Trophoblast cell (in vitro differentiated cells and primary cell): Measurements from ENCODE around the gene TAPBP.
"Not testable (repeated sequence)": the region's sequence is repeated elsewhere in the genome, so short reads cannot be mapped to it uniquely, and the experiment has no call there.

ENCODE experiments used
- DNase-seq, 2 donors: peaks; one replicate each; pipeline ENCODE4 v3.0.0-alpha.2; 2016
- H2AFZ ChIP-seq: 2 replicates; pipeline ENCODE4 v1.6.1; 2013; ENCODE audit warnings: low read length, moderate library complexity, mild to moderate bottlenecking; ENCODE audit not compliant: insufficient read depth, poor library complexity
- H2AK5ac ChIP-seq: 2 replicates; pipeline ENCODE4 v1.6.1; 2013; ENCODE audit warnings: mild to moderate bottlenecking, low read length
- H2BK120ac ChIP-seq: 2 replicates; pipeline ENCODE4 v1.6.1; 2013; ENCODE audit warnings: low read length, mild to moderate bottlenecking, moderate library complexity; ENCODE audit not compliant: insufficient read depth, poor library complexity
- H2BK12ac ChIP-seq: 2 replicates; pipeline ENCODE4 v1.6.1; 2013; ENCODE audit warnings: mild to moderate bottlenecking, low read length, moderate library complexity
- H2BK5ac ChIP-seq: 2 replicates; pipeline ENCODE4 v1.6.1; 2013; ENCODE audit warnings: low read length, low read depth, moderate library complexity, mild to moderate bottlenecking; ENCODE audit not compliant: poor library complexity
- H3K14ac ChIP-seq: 2 replicates; pipeline ENCODE4 v1.6.1; 2013; ENCODE audit warnings: mild to moderate bottlenecking, low read length
- H3K18ac ChIP-seq: 2 replicates; pipeline ENCODE4 v1.6.1; 2013; ENCODE audit warnings: mild to moderate bottlenecking, low read length
- H3K23ac ChIP-seq: 2 replicates; pipeline ENCODE4 v1.6.1; 2013; ENCODE audit warnings: low read length
- H3K27ac ChIP-seq: 2 replicates; pipeline ENCODE4 v1.5.1; 2013; ENCODE audit warnings: low read depth, mild to moderate bottlenecking, inconsistent platforms, low read length, moderate library complexity
- H3K27me3 ChIP-seq: 2 replicates; pipeline ENCODE4 v1.6.1; 2013; ENCODE audit warnings: inconsistent platforms, mild to moderate bottlenecking, low read length, moderate library complexity; ENCODE audit not compliant: insufficient read depth
- H3K36me3 ChIP-seq, 2 experiments: 1 replicate in 1 of 2; 2 replicates in 1 of 2; pipeline ENCODE4 v1.6.1; 2013; ENCODE audit warnings: low read length in 2 of 2, mild to moderate bottlenecking in 2 of 2, moderate library complexity in 1 of 2; ENCODE audit not compliant: insufficient read depth in 2 of 2, control insufficient read depth in 1 of 2
- H3K4ac ChIP-seq: 2 replicates; pipeline ENCODE4 v1.6.1; 2013; ENCODE audit warnings: low read depth, mild to moderate bottlenecking, low read length, moderate library complexity
- H3K4me1 ChIP-seq, 2 experiments: 1 replicate in 1 of 2; 2 replicates in 1 of 2; pipeline ENCODE4 v1.6.1; 2013; ENCODE audit warnings: low read length in 2 of 2, mild to moderate bottlenecking in 2 of 2, moderate library complexity in 1 of 2; ENCODE audit not compliant: insufficient read depth in 2 of 2, control insufficient read depth in 1 of 2
- H3K4me2 ChIP-seq: 2 replicates; pipeline ENCODE4 v1.6.1; 2013; ENCODE audit warnings: inconsistent platforms, mild to moderate bottlenecking, low read length, moderate library complexity
- H3K4me3 ChIP-seq: 2 replicates; pipeline ENCODE4 v1.5.1; 2013; ENCODE audit warnings: mild to moderate bottlenecking, low read depth, low read length, inconsistent platforms
- H3K79me1 ChIP-seq: one replicate; pipeline ENCODE4 v1.6.1; 2013; ENCODE audit warnings: low read length
- H3K79me2 ChIP-seq: 2 replicates; pipeline ENCODE4 v1.6.1; 2013; ENCODE audit warnings: low read length, mild to moderate bottlenecking; ENCODE audit not compliant: control insufficient read depth, insufficient read depth, poor library complexity
- H3K9ac ChIP-seq: 2 replicates; pipeline ENCODE4 v1.6.1; 2013; ENCODE audit warnings: mild to moderate bottlenecking, low read length
- H3K9me3 ChIP-seq: 2 replicates; pipeline ENCODE4 v1.6.1; 2013; ENCODE audit warnings: low read depth, mild to moderate bottlenecking, control low read depth, inconsistent platforms, low read length; ENCODE audit not compliant: insufficient read depth
- H4K12ac ChIP-seq: 2 replicates; pipeline ENCODE4 v1.6.1; 2013; ENCODE audit warnings: low read depth, mild to moderate bottlenecking, low read length, moderate library complexity
- H4K8ac ChIP-seq: 2 replicates; pipeline ENCODE4 v1.6.1; 2013; ENCODE audit warnings: low read depth, mild to moderate bottlenecking, low read length, moderate library complexity
- H4K91ac ChIP-seq: one replicate; pipeline ENCODE4 v1.6.1; 2013; ENCODE audit warnings: low read depth, mild to moderate bottlenecking, low read length, moderate library complexity
- WGBS: extraction: QIAGEN DNeasy Blood & Tissue Kit; methylation state at CpG from one replicate; pipeline ENCODE4 v1.1.7; 2013; ENCODE audit warnings: missing lambda C conversion rate; ENCODE audit not compliant: insufficient read length, insufficient coverage; ENCODE audit errors: extremely low coverage; 5-methylcytosine and 5-hydroxymethylcytosine counted together

Gene TAPBP

DNA sequence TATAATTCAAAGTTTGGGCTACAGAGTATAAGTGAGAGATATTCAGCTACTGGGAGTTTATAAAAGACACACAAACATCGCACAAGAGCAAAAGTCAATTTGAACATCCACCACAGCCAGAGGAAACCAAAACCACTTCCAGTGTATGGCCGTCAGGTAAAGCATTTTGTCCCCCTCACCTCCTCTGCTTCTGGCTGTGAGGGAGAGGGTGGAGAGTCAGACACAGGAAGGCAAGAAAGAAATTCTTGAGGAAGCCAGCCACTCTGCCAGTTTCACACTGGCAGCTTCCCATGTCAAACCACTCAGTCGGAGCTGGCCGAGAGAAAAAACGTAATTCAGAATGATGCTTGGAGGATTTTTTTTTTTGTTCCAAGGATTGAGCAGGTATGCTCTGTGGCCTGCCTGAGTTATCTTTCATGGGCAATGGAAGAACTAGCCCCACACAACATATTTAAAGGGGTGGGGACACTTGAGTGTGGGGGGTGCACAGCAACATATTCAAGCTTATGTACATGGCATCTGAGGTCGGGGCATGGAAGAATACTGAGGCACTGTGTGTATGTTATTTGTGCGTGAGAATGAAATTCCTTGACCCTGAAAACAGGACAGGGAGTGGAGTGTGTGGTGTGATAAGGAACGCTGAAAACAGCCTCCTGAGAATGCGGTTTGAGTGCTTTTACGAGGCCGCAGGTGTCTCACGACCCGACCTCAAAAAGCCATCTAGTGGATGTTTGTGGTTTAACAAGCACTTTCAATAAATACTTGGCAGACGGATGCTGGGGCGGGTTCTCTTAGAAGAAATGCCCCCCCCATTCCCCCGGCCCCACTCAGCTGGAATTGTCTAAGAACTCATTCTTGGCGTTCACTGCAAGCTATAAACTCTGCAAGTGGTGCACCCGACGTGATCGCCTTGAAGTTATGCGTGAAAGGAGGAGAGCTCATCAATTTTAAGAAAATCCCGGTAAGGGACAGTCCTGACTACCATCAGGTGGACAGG lies 31.1 kb upstream of the TAPBP start:
- H3K23ac ChIP-seq, result no peak overlapping the region
- no peak overlapping the region for H3K4me3 ChIP-seq
- DNase-seq, result peak; percentile 74 to 93
- no peak overlapping the region for H4K91ac ChIP-seq
- H3K14ac ChIP-seq, result no peak overlapping the region
- H3K4ac ChIP-seq, result no peak overlapping the region
- H2AFZ ChIP-seq, result no peak overlapping the region
- no peaks in the 10 kb centered on the region for H3K4me1 ChIP-seq
- H3K4me2 ChIP-seq, result peak overlapping the region; percentile 36
- H4K12ac ChIP-seq, result no peak overlapping the region
- no peak overlapping the region for H2BK5ac ChIP-seq
- no peaks in the 10 kb centered on the region for H3K27me3 ChIP-seq
- H3K9me3 ChIP-seq, result no peaks in the 10 kb centered on the region
- no peak overlapping the region for H3K27ac ChIP-seq
- no peak overlapping the region for H2BK120ac ChIP-seq
- no peaks in the 10 kb centered on the region for H3K36me3 ChIP-seq
- no peaks in the 10 kb centered on the region for H3K79me1 ChIP-seq
- H2BK12ac ChIP-seq, result no peak overlapping the region
- no peak overlapping the region for H2AK5ac ChIP-seq
- no CpG with 5 or more reads among the region's 22 CpGs for WGBS
- H3K18ac ChIP-seq, result no peak overlapping the region
- no peaks in the 10 kb centered on the region for H3K79me2 ChIP-seq
- no peak overlapping the region for H3K9ac ChIP-seq
- no peak overlapping the region for H4K8ac ChIP-seq

- DNase-seq, result no peak
- H3K79me2 ChIP-seq, result no peaks in the 10 kb centered on the region
- H3K18ac ChIP-seq, result no peak overlapping the region
- no peaks in the 10 kb centered on the region for H3K4me1 ChIP-seq
- H3K14ac ChIP-seq, result no peak overlapping the region
- no CpG with 5 or more reads among the region's 6 CpGs for WGBS
- no peak overlapping the region for H4K12ac ChIP-seq
- no peaks in the 10 kb centered on the region for H3K79me1 ChIP-seq
- H2AK5ac ChIP-seq, result no peak overlapping the region
- H3K9me3 ChIP-seq, result no peaks in the 10 kb centered on the region
- no peak overlapping the region for H3K4me3 ChIP-seq
- no peak overlapping the region for H4K91ac ChIP-seq
- no peak overlapping the region for H3K9ac ChIP-seq
- no peak overlapping the region for H2BK5ac ChIP-seq
- no peak overlapping the region for H3K4me2 ChIP-seq
- no peaks in the 10 kb centered on the region for H3K36me3 ChIP-seq
- H3K4ac ChIP-seq, result no peak overlapping the region
- H2AFZ ChIP-seq, result no peak overlapping the region
- H4K8ac ChIP-seq, result no peak overlapping the region
- no peak overlapping the region for H3K23ac ChIP-seq
- H3K27ac ChIP-seq, result no peak overlapping the region
- H2BK120ac ChIP-seq, result no peak overlapping the region
- H2BK12ac ChIP-seq, result no peak overlapping the region
- H3K27me3 ChIP-seq, result no peaks in the 10 kb centered on the region
Measured at GRCh38 chr6:33343953-33344611, 30.2 kb upstream of the TAPBP start.

GRCh38 chr6:33343606-33343952 lies 29.7 kb upstream of the TAPBP start:
- not testable (repeated sequence) for H3K27me3 ChIP-seq, H3K79me2 ChIP-seq, DNase-seq, H4K8ac ChIP-seq, H2AK5ac ChIP-seq, H3K4me3 ChIP-seq, H3K9ac ChIP-seq, H2BK12ac ChIP-seq, H3K18ac ChIP-seq, H2BK5ac ChIP-seq, H3K4ac ChIP-seq, H3K9me3 ChIP-seq, H3K27ac ChIP-seq, H3K36me3 ChIP-seq, H3K23ac ChIP-seq, H2BK120ac ChIP-seq, H3K4me2 ChIP-seq, H3K79me1 ChIP-seq, H4K91ac ChIP-seq, H2AFZ ChIP-seq, H3K4me1 ChIP-seq, H4K12ac ChIP-seq, H3K14ac ChIP-seq
- WGBS, result no CpG with 5 or more reads among the region's 7 CpGs

DNA sequence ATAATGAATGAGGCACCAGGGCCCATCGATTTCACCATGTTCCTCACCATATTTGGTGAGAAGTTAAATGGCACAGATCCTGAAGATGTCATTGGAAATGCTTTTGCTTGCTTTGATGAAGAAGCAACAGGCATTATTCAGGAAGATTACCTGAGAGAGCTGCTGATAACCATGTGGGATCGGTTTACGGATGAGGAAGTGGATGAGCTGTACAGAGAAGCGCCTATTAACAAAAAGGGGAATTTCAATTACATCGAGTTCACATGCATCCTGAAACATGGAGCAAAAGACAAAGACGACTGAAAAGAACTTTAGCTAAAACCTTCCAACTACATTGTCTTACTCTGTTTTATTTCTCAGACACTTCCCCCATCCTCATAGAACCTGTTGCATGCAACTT lies 25.3 kb upstream of the TAPBP start:
- H4K8ac ChIP-seq, result no peak overlapping the region
- H3K9ac ChIP-seq, result no peak overlapping the region
- no peak overlapping the region for H2AK5ac ChIP-seq
- H3K18ac ChIP-seq, result no peak overlapping the region
- no peak overlapping the region for H3K4me2 ChIP-seq
- H2BK12ac ChIP-seq, result no peak overlapping the region
- H2BK120ac ChIP-seq, result no peak overlapping the region
- H3K4me3 ChIP-seq, result no peak overlapping the region
- no peaks in the 10 kb centered on the region for H3K36me3 ChIP-seq
- no peaks in the 10 kb centered on the region for H3K79me2 ChIP-seq
- no CpG with 5 or more reads among the region's 6 CpGs for WGBS
- H3K27ac ChIP-seq, result no peak overlapping the region
- H2AFZ ChIP-seq, result no peak overlapping the region
- no peak overlapping the region for H4K91ac ChIP-seq
- no peak overlapping the region for H3K23ac ChIP-seq
- H4K12ac ChIP-seq, result no peak overlapping the region
- no peak overlapping the region for H3K14ac ChIP-seq
- H3K9me3 ChIP-seq, result no peaks in the 10 kb centered on the region
- no peak overlapping the region for H3K4ac ChIP-seq
- H3K79me1 ChIP-seq, result no peaks in the 10 kb centered on the region
- H2BK5ac ChIP-seq, result no peak overlapping the region
- no peaks in the 10 kb centered on the region for H3K4me1 ChIP-seq
- H3K27me3 ChIP-seq, result no peaks in the 10 kb centered on the region
- DNase-seq, result no peak
